ENCODE measurements around the gene SFXN4.

DNA sequence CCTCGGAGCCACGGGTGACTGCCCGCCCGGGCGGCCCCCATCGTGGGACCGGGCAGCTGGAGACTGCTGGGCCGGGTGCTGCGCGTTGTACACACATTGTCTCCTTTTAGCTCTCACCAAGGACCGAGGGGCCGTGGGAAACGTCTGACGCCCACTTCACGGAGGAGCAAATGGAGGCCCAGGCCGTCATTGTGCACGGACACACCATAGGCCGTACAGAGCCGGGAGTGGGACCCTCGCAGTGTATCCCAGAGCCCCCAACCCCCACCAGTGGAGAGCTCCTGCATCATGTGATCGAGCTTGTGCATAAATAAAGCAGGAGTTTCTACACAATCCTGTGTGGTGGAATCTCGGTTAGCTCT, 60.9 kb downstream of the SFXN4 start:
- TF ChIP-seq, protein P1, sequence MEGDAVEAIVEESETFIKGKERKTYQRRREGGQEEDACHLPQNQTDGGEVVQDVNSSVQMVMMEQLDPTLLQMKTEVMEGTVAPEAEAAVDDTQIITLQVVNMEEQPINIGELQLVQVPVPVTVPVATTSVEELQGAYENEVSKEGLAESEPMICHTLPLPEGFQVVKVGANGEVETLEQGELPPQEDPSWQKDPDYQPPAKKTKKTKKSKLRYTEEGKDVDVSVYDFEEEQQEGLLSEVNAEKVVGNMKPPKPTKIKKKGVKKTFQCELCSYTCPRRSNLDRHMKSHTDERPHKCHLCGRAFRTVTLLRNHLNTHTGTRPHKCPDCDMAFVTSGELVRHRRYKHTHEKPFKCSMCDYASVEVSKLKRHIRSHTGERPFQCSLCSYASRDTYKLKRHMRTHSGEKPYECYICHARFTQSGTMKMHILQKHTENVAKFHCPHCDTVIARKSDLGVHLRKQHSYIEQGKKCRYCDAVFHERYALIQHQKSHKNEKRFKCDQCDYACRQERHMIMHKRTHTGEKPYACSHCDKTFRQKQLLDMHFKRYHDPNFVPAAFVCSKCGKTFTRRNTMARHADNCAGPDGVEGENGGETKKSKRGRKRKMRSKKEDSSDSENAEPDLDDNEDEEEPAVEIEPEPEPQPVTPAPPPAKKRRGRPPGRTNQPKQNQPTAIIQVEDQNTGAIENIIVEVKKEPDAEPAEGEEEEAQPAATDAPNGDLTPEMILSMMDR (conservative IDR thresholded peaks at IDR 0.05; ENCODE audit: low read length) = no peak
- TF ChIP-seq EZH2phosphoT487 (IDR thresholded peaks at IDR 0.05; ENCODE audit: borderline replicate concordance, low read depth, low read length) = no peak

Measured in OCI-LY7 (cell line).